ENCODE measurements around the gene IRF2BP1.
"Not testable (repeated sequence)": the region's sequence is repeated elsewhere in the genome, so short reads cannot be mapped to it uniquely, and the experiment has no call there.

Gene IRF2BP1

DNA sequence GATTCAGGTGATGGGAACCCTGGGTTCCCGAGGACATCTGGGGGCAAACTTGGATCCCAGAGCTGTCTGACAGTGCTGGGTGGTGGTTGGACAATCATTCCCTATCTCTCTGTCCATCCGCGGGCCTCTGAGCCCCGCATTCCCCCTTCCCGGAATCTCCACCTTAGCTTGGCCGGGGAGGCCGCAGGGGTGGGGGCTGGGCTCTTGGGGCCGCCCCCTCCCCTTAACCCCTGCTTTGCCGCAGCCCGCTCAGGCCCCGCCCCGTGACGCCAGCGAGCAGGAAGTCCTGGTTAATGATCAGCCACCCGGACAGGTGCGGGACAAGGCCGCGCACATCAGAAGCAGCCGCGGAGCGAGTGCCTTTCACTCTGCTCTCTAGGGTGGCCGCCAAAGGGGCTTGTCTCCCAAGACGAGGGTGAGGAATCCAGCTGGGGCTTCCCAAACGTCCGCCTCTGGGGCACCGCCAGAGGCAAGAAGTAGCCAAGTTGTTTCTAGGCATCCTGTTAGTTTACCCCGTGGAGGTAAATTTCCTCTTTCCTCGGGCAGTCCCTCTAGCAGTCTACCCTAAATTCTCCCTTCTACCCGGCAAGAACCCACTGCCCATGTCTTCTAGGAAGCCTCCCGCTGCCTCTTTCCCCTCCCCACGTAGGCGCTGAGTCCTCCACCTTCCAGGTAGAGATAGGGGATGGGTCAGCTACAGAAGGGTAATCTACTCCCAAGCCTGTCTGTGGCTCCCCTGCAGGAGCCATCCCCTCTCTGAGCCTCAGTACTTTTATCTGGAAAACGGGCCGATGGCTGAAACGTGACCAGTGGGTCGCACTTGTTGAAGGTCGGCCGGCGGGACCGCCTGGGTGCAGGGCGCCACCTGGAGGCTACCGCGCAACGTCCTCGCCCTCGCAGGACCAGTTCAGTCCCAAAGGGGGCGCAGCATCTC, 3.0 kb downstream of the IRF2BP1 start:
- peak; percentile 74 for DNase-seq (ENCODE audit: low read depth)

DNA sequence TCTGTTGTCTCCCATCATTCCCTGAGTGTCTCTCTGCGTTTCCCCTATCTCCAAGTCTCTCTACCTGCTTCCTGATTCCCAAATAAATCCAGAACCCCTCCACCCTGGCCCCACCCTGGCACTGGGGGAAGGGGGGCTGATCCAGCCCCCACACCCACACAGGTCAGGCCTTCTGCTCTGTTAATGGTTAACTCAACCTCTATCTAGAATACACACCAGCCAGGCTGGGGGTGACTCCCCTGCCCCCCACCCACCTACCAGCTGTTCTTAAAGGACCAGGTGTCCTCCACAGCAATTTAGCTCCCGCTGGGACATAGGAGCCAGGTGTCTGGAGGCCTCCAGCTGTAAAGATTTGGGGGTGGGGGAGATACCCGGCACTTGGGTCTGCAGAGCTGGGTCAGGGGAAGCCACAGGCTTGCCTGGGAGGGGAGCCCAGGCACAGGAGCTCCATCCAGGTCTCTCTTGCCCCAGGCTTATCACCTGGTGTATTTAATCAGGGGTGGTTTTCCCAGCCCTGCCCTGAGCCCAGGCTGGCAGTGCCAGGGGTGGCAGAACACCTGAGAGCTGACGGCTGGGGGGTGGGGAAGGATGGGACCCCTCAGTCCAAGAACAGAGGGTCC, 3.9 kb downstream of the IRF2BP1 start:
- no peak for DNase-seq (ENCODE audit: low read depth)

GRCh38 chr19:45881082-45881908, 4.6 kb downstream of the IRF2BP1 start:
- DNase-seq (ENCODE audit: low read depth): no peak

DNA sequence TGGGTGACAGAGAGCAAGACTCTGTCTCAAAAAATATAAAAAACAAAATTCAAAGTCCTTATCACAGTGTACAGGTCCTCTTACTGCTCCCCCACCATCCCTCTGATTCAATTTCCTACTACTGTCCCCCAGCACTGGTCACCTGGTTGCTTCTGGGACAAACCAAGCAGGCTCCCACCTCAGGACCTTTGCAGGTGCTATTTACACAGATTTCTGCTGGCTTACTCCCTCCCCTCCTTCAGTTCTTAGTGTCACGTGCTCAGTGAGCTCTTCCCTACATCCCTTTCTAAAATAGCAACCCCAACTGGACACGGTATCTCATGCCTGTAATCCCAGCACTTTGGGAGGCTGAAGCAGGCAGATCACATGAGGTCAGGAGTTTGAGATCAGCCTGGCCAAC, 6.0 kb downstream of the IRF2BP1 start:
- no peak for DNase-seq (ENCODE audit: low read depth)

DNA sequence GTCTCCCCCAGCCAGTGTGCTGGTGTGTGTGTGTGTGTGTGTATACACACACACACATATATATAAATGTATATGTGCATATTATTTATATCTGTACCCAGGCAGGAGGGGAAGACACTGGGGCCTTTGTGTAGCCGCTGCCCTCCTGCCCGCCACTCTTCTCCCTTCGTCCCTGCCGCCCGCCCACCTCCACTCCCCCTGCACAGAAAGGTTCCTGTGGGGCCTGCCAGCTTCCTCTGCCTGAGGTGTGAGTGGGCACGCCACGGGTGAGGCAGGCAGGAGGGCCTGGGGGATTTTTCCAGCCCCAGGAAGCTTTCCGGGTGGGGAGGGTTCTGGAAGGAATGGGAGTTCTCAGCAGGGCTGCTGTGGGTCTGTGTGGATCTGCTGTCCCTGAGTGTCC, 6.9 kb downstream of the IRF2BP1 start:
- DNase-seq (ENCODE audit: low read depth): no peak

DNA sequence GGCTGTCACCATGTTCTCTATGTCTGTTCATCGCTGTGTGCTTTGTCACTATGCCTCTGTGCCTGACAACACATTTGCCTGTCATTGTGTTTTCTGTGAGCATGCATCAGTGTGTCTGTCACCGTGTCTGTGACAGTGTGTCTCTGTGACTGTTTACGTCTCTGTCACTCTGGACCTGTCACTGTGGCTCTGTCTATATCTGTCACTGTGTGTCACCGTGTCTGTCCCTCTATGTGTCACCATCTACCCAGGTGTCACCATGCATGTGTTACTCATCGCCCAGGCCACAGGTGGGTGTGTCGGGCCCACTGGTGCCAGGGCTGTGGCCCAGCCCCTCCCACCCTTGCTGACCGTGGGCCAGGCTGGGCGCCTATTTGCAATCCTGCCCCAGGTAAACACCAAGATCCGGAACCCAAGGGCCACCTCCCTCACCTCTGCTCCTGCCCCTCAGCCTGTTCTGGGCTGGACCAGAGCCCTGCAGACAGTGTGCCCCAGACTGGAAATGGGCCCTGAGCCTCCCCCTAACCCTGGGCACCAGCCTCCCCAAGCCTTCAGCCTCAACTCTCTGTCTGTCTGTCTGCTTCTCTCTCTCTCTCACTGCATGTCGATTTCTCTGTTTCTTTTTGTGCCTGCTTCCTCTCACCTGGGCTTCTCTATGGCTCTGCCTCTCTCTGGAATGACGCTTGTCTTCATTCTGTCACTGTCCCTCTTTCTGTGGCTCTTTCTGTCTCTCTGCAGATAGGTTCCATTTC, 7.7 kb downstream of the IRF2BP1 start:
- no peak for DNase-seq (ENCODE audit: low read depth)

DNA sequence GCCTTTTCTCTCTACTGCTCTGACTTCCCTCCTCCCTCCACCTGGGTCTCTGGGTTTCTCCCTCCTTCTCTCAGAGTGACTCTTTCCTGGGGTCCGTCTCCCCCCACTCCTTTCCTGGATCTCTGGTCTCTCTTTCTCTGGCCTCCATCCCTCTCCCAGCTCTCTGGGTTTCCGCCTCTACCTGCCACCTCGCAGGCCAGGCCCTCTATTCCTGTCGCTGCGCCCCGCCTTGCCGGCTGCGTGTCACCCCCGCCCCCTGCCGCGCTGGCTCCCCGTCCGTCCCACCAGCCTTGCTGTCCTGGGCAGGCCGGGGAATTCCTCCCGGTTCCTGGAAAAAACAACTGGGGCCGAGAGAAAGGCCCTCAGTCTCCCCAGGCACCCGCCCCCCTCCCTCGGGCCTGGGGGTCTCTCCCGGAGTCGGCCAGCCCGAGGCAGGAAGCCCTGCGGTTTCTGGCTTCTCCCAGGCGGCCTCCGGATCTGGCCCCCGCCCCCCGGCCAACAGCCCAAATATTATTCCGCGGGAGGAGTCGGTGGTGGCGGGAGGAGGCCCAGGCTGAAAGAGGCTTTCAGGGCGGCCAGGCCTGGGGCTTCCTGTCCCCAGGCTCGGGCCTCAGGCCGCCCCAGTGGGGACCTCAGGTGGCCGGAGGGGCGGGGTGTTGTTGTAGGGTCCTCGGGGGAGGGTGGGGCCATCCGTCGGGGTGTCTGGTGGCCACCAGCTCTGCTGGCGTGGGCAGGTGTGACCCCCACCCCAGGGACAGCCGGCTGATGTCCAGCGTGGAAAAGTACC, 9.3 kb downstream of the IRF2BP1 start:
- peak; percentile 41 for DNase-seq (ENCODE audit: low read depth)

DNA sequence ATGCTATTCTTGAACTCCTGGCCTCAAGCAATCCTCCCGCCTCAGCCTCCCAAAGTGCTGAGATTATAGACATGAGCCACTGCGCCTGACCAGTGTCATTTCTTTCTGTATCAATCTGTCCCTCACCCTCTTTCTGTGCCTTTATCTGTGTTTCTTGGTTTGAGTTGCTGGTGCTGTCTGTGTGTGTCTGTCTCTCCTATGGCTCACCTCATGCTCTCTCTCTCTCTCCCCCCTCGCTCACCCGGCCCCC, 9.9 kb downstream of the IRF2BP1 start:
- no peak for DNase-seq (ENCODE audit: low read depth)

GRCh38 chr19:45874620-45874966, 11.3 kb downstream of the IRF2BP1 start:
- DNase-seq (ENCODE audit: low read depth): no peak

DNA sequence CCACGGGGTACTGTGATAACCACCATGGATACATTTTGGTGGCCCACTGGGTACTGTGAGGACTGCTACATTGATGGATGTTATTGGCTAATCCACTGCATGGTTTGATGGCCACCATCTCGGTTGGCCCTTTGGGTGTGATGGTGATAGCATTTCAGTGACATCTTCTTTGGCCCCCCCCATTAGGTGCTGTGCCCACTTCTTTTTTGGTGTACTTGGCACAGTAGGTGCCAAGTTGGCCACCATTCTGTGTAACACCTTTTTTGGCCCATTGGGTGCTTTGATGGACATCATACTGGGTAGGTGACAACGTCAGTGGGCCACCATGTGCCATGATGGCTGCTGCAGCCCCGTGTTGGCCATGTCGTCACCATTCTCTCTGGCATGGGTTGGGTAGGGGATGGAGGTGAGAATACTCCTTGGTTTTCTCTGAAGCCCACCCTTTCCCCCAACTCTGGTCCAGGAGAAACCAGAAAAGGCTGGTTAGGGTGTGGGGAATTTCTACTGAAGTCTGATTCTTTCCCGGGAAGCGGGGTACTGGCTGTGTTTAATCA, 12.6 kb downstream of the IRF2BP1 start:
- no peak for DNase-seq (ENCODE audit: low read depth)

DNA sequence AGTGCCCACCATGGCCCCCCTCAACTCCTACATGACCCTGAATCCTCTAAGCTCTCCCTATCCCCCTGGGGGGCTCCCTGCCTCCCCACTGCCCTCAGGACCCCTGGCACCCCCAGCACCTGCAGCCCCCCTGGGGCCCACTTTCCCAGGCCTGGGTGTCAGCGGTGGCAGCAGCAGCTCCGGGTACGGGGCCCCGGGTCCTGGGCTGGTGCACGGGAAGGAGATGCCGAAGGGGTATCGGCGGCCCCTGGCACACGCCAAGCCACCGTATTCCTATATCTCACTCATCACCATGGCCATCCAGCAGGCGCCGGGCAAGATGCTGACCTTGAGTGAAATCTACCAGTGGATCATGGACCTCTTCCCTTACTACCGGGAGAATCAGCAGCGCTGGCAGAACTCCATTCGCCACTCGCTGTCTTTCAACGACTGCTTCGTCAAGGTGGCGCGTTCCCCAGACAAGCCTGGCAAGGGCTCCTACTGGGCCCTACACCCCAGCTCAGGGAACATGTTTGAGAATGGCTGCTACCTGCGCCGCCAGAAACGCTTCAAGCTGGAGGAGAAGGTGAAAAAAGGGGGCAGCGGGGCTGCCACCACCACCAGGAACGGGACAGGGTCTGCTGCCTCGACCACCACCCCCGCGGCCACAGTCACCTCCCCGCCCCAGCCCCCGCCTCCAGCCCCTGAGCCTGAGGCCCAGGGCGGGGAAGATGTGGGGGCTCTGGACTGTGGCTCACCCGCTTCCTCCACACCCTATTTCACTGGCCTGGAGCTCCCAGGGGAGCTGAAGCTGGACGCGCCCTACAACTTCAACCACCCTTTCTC, 13.6 kb downstream of the IRF2BP1 start:
- DNase-seq (ENCODE audit: low read depth): no peak

GRCh38 chr19:45870798-45871197, 15.1 kb downstream of the IRF2BP1 start:
- no peak for DNase-seq (ENCODE audit: low read depth)

- not testable (repeated sequence) for DNase-seq (ENCODE audit: low read depth)
These were observed 18.7 kb downstream of the IRF2BP1 start for GRCh38 chr19:45867241-45867640.

DNA sequence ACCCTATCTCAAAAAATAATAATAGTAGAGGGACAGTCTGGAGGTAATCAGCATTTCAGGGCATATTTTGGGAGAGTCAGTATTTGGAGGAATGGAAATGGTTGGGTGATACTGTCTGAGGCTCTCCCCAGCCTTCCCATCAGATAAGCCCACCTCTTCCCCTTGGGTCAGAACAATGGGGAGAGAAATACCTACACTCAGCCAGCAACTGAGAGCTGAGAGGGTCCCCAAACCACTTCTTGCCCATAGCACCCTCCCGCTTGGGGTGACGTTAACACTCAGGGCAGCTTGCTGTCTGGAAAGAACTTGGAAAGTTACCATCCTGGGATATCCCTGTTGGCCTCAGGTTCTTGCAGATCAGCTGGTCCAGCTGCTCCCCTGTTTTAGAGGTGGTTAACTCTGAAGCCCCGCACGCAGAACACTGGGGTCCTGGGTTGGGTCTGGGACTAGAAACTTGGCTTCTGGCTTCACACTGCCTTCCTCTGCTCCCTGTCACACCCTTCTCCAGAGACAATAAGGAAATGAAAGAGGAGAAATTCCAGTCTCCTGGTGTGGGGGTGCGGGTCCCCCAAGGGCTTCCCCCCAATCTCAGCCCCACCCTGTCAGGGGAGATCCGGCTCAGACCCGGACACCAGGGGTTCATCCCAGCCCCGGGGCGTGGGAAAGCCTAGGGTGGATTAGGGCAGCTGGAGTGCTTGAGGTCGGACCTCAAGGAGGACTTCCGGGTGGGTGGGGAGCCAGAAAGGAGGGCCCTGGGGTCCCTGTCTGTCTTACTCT, 19.4 kb downstream of the IRF2BP1 start:
- DNase-seq (ENCODE audit: low read depth): no peak

GRCh38 chr19:45865269-45865948, 20.5 kb downstream of the IRF2BP1 start:
- DNase-seq (ENCODE audit: low read depth): no peak

GRCh38 chr19:45864629-45865082, 21.3 kb downstream of the IRF2BP1 start:
- DNase-seq (ENCODE audit: low read depth): no peak

- peak; percentile 41 for DNase-seq (ENCODE audit: low read depth)
These were observed 21.9 kb downstream of the IRF2BP1 start, which contains the start of gene FOXA3 for GRCh38 chr19:45863840-45864628. FOXA3 (plus strand) TSS chr19:45864326; CDS start chr19:45864457, 131 bp downstream.

GRCh38 chr19:45863335-45863839, 22.6 kb downstream of the IRF2BP1 start:
- DNase-seq (ENCODE audit: low read depth): no peak
